Stimulated activated CD4-positive, alpha-beta T cell treated with anti-CD3 and anti-CD28 coated beads, Interleukin-15, amount 100 ng/mL, for 24 hours (primary cell): ENCODE measurements around the gene PEX12.
"Not testable (repeated sequence)": the region's sequence is repeated elsewhere in the genome, so short reads cannot be mapped to it uniquely, and the experiment has no call there.

Experiments used
- DNase-seq: peaks from one replicate; pipeline ENCODE4 v3.0.0-alpha.2; 2020

Gene PEX12

GRCh38 chr17:35535406-35535805 lies 43.0 kb downstream of the PEX12 start:
- DNase-seq: not testable (repeated sequence)

- DNase-seq: no peak
Observed at GRCh38 chr17:35534576-35535093, 43.7 kb downstream of the PEX12 start.

GRCh38 chr17:35531160-35531559 lies 47.2 kb downstream of the PEX12 start:
- no peak for DNase-seq

- no peak for DNase-seq
Observed at GRCh38 chr17:35529866-35530265, 48.5 kb downstream of the PEX12 start.

- DNase-seq: not testable (repeated sequence)
Observed at GRCh38 chr17:35529326-35529725, 49.0 kb downstream of the PEX12 start.
